ENCODE results near the gene SLC6A6. TPM values are rescaled to one million over a fixed set of nuclear protein-coding genes. Genes with fewer than 3 reads are reported as not detected.
"Not testable (repeated sequence)": the region's sequence is repeated elsewhere in the genome, so short reads cannot be mapped to it uniquely, and the experiment has no call there.

The SLC6A6 gene
- total RNA-seq, 4 donors from 2014 or later = 15.4 to 37.6 (median 20.9) TPM

GRCh38 chr3:14407203-14407602 is 4.8 kb downstream of the SLC6A6 start:
- Histone ChIP-seq H3K27me3 (no peaks in the 10 kb centered on the region), H3K36me3 (peaks cover 0 to 12% of the 10 kb centered on the region in 2 donors), H3K4me3 (no peak overlapping the region), H3K27ac (no peak overlapping the region), H3K4me1 (peaks cover 0 to 66% (median 26%) of the 10 kb centered on the region in 3 donors), H3K9me3 (no peaks in the 10 kb centered on the region)
- ATAC-seq = no peak
- TF ChIP-seq POLR2AphosphoS5 (IDR thresholded peaks at IDR 0.05) = no peak
- no peak for TF ChIP-seq POLR2A (IDR thresholded peaks at IDR 0.05)
- TF ChIP-seq CTCF (IDR thresholded peaks at IDR 0.05) = no peak
- TF ChIP-seq EP300 (IDR thresholded peaks at IDR 0.05) = no peak
- WGBS, 2 donors (ENCODE audit: low coverage in 1 of 2) = 87 to 97% methylated on average over 4 to 5 of the region's 5 CpGs

GRCh38 chr3:14409779-14410063 is 7.3 kb downstream of the SLC6A6 start:
- H3K27me3 ChIP-seq, H3K27ac ChIP-seq, H3K9me3 ChIP-seq, H3K4me3 ChIP-seq, ATAC-seq: not testable (repeated sequence)
- WGBS, 2 donors (ENCODE audit: low coverage in 1 of 2) = 100% methylated on average over 1 of the region's 6 CpGs; no CpG with 5 or more reads in 1 of the 2 donors
- Histone ChIP-seq H3K36me3 (peaks cover 0 to 12% of the 10 kb centered on the region in 2 donors), H3K4me1 (peaks cover 0 to 58% (median 9%) of the 10 kb centered on the region in 3 donors)

- no peak overlapping the region for H3K27ac ChIP-seq
- H3K36me3 ChIP-seq = peaks cover 0 to 12% of the 10 kb centered on the region in 2 donors
- no peaks in the 10 kb centered on the region for H3K27me3 ChIP-seq
- peaks cover 0 to 54% (median 7%) of the 10 kb centered on the region in 3 donors for H3K4me1 ChIP-seq
- TF ChIP-seq CTCF (IDR thresholded peaks at IDR 0.05) (no peak), POLR2AphosphoS5 (IDR thresholded peaks at IDR 0.05) (no peak), POLR2A (IDR thresholded peaks at IDR 0.05) (no peak), EP300 (IDR thresholded peaks at IDR 0.05) (no peak)
- no peaks in the 10 kb centered on the region for H3K9me3 ChIP-seq
- H3K4me3 ChIP-seq = no peak overlapping the region
- ATAC-seq = no peak
- WGBS, 2 donors (ENCODE audit: low coverage in 1 of 2) = 64 to 93% methylated on average over 2 of the region's 5 CpGs
Observed at GRCh38 chr3:14410106-14410502, 7.7 kb downstream of the SLC6A6 start.

GRCh38 chr3:14410503-14411165 is 8.2 kb downstream of the SLC6A6 start:
- Histone ChIP-seq H3K27ac (no peak overlapping the region), H3K4me3 (no peak overlapping the region), H3K27me3 (no peaks in the 10 kb centered on the region), H3K36me3 (peaks cover 0 to 15% of the 10 kb centered on the region in 2 donors), H3K9me3 (no peaks in the 10 kb centered on the region), H3K4me1 (peaks cover 0 to 49% (median 2%) of the 10 kb centered on the region in 3 donors)
- 20 to 83% methylated on average over 1 of the region's 6 CpGs for WGBS, 2 donors (ENCODE audit: low coverage in 1 of 2)
- TF ChIP-seq EP300 (IDR thresholded peaks at IDR 0.05) (no peak), POLR2A (IDR thresholded peaks at IDR 0.05) (no peak), POLR2AphosphoS5 (IDR thresholded peaks at IDR 0.05) (no peak), CTCF (IDR thresholded peaks at IDR 0.05) (no peak)
- peak; percentile 67 for ATAC-seq

- Histone ChIP-seq H3K4me3 (no peak overlapping the region), H3K36me3 (peaks cover 0 to 20% of the 10 kb centered on the region in 2 donors), H3K27me3 (no peaks in the 10 kb centered on the region), H3K4me1 (peaks cover 0 to 44% (median 0%) of the 10 kb centered on the region in 3 donors), H3K9me3 (no peaks in the 10 kb centered on the region), H3K27ac (no peak overlapping the region)
- TF ChIP-seq POLR2AphosphoS5 (IDR thresholded peaks at IDR 0.05) (no peak), EP300 (IDR thresholded peaks at IDR 0.05) (no peak), POLR2A (IDR thresholded peaks at IDR 0.05) (no peak), CTCF (IDR thresholded peaks at IDR 0.05) (no peak)
- 84 to 92% methylated on average over 2 to 6 of the region's 9 CpGs for WGBS, 2 donors (ENCODE audit: low coverage in 1 of 2)
- ATAC-seq = no peak
Observed at GRCh38 chr3:14411166-14411526, 8.7 kb downstream of the SLC6A6 start.

Data from gastroesophageal sphincter (tissue), 4 donors.